Endothelial cell of umbilical vein (primary cell): Measurements from ENCODE around the gene SH2D3C. TPM values are rescaled to one million over a fixed set of nuclear protein-coding genes. Genes with fewer than 3 reads are reported as not detected.

Experiments used
- BruUV-seq: library from RNA; stranded (reverse); fragments of 400-500 nt; replicated peaks from 2 replicates; lab custom pipeline; 2021; lab: Mats Ljungman, UMichigan
- CTCF ChIA-PET: fragments of 300-600, 350-600 bp; sonication (Branson Sonifier 250); formaldehyde crosslinking; loops from one replicate; lab custom pipeline; 2021; ENCODE audit warnings: antibody characterized with exemption, inconsistent platforms; lab: Charles Lee
- POLR2A ChIA-PET: fragments of 300-600, 350-600 bp; sonication (Branson Sonifier 250); formaldehyde crosslinking; loops from one replicate; lab custom pipeline; 2021; ENCODE audit warnings: antibody characterized with exemption, inconsistent platforms; lab: Charles Lee
- DNase-seq: peaks from one replicate; pipeline ENCODE4 v3.0.0-alpha.2; 2011; ENCODE audit warnings: low read depth, low spot score
- FAIRE-seq: peaks from 2 replicates; lab custom pipeline; 2011; peaks lifted over from hg19 to GRCh38; lab: Jason Lieb, UNC
- H2AFZ ChIP-seq: 2 replicates; pipeline ENCODE4 v1.6.0; 2012; ENCODE audit warnings: low read depth, low read length, control low read depth, inconsistent platforms
- H3K27ac ChIP-seq: 2 replicates; pipeline ENCODE4 v1.5.1; 2011; ENCODE audit warnings: low read depth, mild to moderate bottlenecking, control low read depth, low read length, moderate library complexity; ENCODE audit not compliant: insufficient read depth
- H3K27me3 ChIP-seq, 2 experiments: 2 replicates each; pipeline versions ENCODE4 v1.6.0 to v1.6.1; 2011; ENCODE audit warnings: low read length in 2 of 2, mixed read lengths in 1 of 2; ENCODE audit not compliant: control insufficient read depth in 2 of 2, insufficient read depth in 2 of 2
- H3K36me3 ChIP-seq, 2 experiments: 2 replicates in 1 of 2; 3 replicates in 1 of 2; pipeline ENCODE4 v1.5.1; 2011; ENCODE audit warnings: low read length in 2 of 2, mild to moderate bottlenecking in 1 of 2, moderate library complexity in 1 of 2; ENCODE audit not compliant: control insufficient read depth in 2 of 2, insufficient read depth in 2 of 2; ENCODE audit errors: extremely low read depth in 1 of 2
- H3K4me1 ChIP-seq: 3 replicates; pipeline ENCODE4 v1.5.1; 2011; ENCODE audit warnings: mild to moderate bottlenecking, low read length; ENCODE audit not compliant: control insufficient read depth, insufficient read depth; ENCODE audit errors: extremely low read depth
- H3K4me2 ChIP-seq: 2 replicates; pipeline ENCODE4 v1.6.1; 2011; ENCODE audit warnings: low read length, control low read depth, mixed read lengths; ENCODE audit not compliant: insufficient read depth
- H3K4me3 ChIP-seq, 3 experiments: fragments of 200-600 bp in 1 of 3; sonication (generic), shearing (Covaris generic) in 1 of 3; replicated peaks in 1 of 3; 2 replicates each; pipeline ENCODE4 v1.5.1; 2011 to 2016; ENCODE audit warnings: control low read depth in 3 of 3, low read length in 3 of 3, mild to moderate bottlenecking in 2 of 3, inconsistent platforms in 1 of 3, low read depth in 1 of 3, moderate library complexity in 1 of 3; ENCODE audit not compliant: insufficient read depth in 1 of 3
- H3K79me2 ChIP-seq: 2 replicates; pipeline ENCODE4 v1.6.0; 2012; ENCODE audit warnings: low read length, inconsistent platforms; ENCODE audit not compliant: control insufficient read depth, insufficient read depth
- H3K9ac ChIP-seq: replicated peaks from 2 replicates; pipeline ENCODE3; 2011; ENCODE audit warnings: low read length, control low read depth; ENCODE audit not compliant: insufficient read depth; ENCODE audit errors: extremely low read depth
- H3K9me1 ChIP-seq: replicated peaks from 3 replicates; pipeline ENCODE4 v1.6.0; 2011; ENCODE audit warnings: mild to moderate bottlenecking, low read length; ENCODE audit not compliant: control insufficient read depth, insufficient read depth; ENCODE audit errors: extremely low read depth
- H3K9me3 ChIP-seq: replicated peaks from 2 replicates; pipeline ENCODE4 v1.5.1; 2012; ENCODE audit warnings: low read length, inconsistent platforms; ENCODE audit not compliant: control insufficient read depth, insufficient read depth
- H4K20me1 ChIP-seq: replicated peaks from 2 replicates; pipeline ENCODE3; 2011; ENCODE audit warnings: mild to moderate bottlenecking, low read length; ENCODE audit not compliant: control insufficient read depth, insufficient read depth; ENCODE audit errors: extremely low read depth
- EZH2 ChIP-seq: IDR thresholded peaks from 2 replicates; pipeline ENCODE4 v1.6.1; 2012; ENCODE audit warnings: borderline replicate concordance, low read depth, mild to moderate bottlenecking, moderate library complexity, low read length, inconsistent platforms; ENCODE audit not compliant: severe bottlenecking
- FOS ChIP-seq: IDR thresholded peaks from 2 replicates; pipeline ENCODE4 v1.6.1; 2011; ENCODE audit warnings: mild to moderate bottlenecking, low read length, moderate library complexity, borderline replicate concordance; ENCODE audit not compliant: insufficient read depth
- GATA2 ChIP-seq: IDR thresholded peaks from 2 replicates; pipeline ENCODE4 v1.7.0; 2011; ENCODE audit warnings: low read depth, mild to moderate bottlenecking, moderate library complexity, mixed read lengths, low read length; ENCODE audit not compliant: insufficient read length, insufficient read depth
- MYC ChIP-seq: IDR thresholded peaks from one replicate; pipeline ENCODE4 v1.6.1; 2011; ENCODE audit warnings: mild to moderate bottlenecking, low read depth, low read length
- dilution Hi-C: fragments of 300-500 bp; cut with MboI; formaldehyde crosslinking; loops from one replicate; pipeline ENCODE4 v1.15.0; 2019; ENCODE audit warnings: low sequenced_read_pairs; ENCODE audit not compliant: extremely low pct_ligation_motif_present
- intact Hi-C: fragments of 100-400 bp; cut with micrococcal nuclease; formaldehyde crosslinking; loops from one replicate; pipeline ENCODE4 v1.10.0; 2022
- polyA plus RNA-seq, 4 experiments: library from polyadenylated mRNA; depleted of rRNA in 3 of 4; stranded (reverse) in 3 of 4; unstranded in 1 of 4; fragments of >200 nt; gene quantifications; 2 replicates each; pipeline versions ENCODE4 v1.2.1 to v1.2.3, GENCODE V29; 2011 to 2012; ENCODE audit warnings: missing spikeins in 1 of 4
- total RNA-seq: library from RNA; stranded (reverse); gene quantifications from 2 replicates; pipeline ENCODE4 v1.2.3, GENCODE V29; 2021
- TF ChIP-seq, protein P1 (sequence below), 2 donors: IDR thresholded peaks; 1 replicate in 1 of 2; 2 replicates in 1 of 2; pipeline ENCODE4 v1.5.1; 2011; ENCODE audit warnings: low read length in 2 of 2, mild to moderate bottlenecking in 2 of 2, moderate library complexity in 2 of 2, control low read depth in 1 of 2, inconsistent platforms in 1 of 2, low read depth in 1 of 2; ENCODE audit not compliant: insufficient read depth in 1 of 2; ENCODE audit errors: extremely low read depth in 1 of 2
- TF ChIP-seq, protein P2 (sequence below): IDR thresholded peaks from 2 replicates; pipeline ENCODE4 v1.6.1; 2011; ENCODE audit not compliant: insufficient read depth, insufficient read length

The SH2D3C gene
- total and polyA plus RNA-seq, 2 donors (not counting 3 experiments of a cell fraction or from before 2014, with no cell fraction given) = 95.0 to 173 TPM

DNA sequence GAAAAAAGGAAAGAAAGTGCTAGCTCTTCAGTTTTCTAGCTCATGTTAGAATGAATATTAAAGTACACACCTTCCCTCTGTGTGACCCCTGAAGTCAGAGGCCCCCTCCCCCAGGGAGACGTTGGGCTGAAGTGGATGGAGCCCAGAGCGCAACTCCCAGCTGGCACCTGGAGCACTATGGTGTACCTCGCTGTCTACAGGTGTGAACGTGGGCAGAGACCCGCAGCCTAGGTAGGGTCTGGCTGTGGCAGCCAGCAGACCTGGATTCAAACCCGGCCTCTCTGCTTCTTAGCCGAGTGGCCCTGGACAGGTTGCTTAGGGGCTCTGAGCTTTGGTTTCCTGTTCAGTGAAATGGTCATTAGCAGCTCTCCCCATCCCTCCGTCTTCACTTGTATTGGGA, 49.7 kb downstream of the SH2D3C start:
- no peak overlapping the region for H3K4me3 ChIP-seq
- H3K36me3 ChIP-seq = peaks cover 0 to 12% of the 10 kb centered on the region in 2 experiments
- TF ChIP-seq, protein P1, sequence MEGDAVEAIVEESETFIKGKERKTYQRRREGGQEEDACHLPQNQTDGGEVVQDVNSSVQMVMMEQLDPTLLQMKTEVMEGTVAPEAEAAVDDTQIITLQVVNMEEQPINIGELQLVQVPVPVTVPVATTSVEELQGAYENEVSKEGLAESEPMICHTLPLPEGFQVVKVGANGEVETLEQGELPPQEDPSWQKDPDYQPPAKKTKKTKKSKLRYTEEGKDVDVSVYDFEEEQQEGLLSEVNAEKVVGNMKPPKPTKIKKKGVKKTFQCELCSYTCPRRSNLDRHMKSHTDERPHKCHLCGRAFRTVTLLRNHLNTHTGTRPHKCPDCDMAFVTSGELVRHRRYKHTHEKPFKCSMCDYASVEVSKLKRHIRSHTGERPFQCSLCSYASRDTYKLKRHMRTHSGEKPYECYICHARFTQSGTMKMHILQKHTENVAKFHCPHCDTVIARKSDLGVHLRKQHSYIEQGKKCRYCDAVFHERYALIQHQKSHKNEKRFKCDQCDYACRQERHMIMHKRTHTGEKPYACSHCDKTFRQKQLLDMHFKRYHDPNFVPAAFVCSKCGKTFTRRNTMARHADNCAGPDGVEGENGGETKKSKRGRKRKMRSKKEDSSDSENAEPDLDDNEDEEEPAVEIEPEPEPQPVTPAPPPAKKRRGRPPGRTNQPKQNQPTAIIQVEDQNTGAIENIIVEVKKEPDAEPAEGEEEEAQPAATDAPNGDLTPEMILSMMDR (IDR thresholded peaks at IDR 0.05; ENCODE audit: extremely low read depth in 1 of 2, insufficient read depth in 1 of 2, low read depth in 1 of 2, low read length in 2 of 2) = no peak
- TF ChIP-seq EZH2 (no peak), MYC (no peak), FOS (no peak), GATA2 (no peak)
- TF ChIP-seq, protein P2, sequence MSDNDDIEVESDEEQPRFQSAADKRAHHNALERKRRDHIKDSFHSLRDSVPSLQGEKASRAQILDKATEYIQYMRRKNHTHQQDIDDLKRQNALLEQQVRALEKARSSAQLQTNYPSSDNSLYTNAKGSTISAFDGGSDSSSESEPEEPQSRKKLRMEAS = no peak
- CTCF ChIA-PET = interaction anchor here (1.4 to 1.9 kb wide), 2 partner anchors 13 to 139 kb away, joined by 3 to 6 read pairs; partner anchors contain the start of genes PTRH1 and TTC16
- no peaks in the 10 kb centered on the region for H4K20me1 ChIP-seq
- FAIRE-seq (no peak), DNase-seq (no peak)
- intact Hi-C loops (no loop called here), dilution Hi-C loops (no loop called here)
- H3K27ac ChIP-seq = no peak overlapping the region
- no peaks in the 10 kb centered on the region for H3K4me1 ChIP-seq
- no peaks in the 10 kb centered on the region for H3K27me3 ChIP-seq
- no peak overlapping the region for H2AFZ ChIP-seq
- BruUV-seq = no TSS peak
- POLR2A ChIA-PET = no interaction called here
- no peak overlapping the region for H3K9ac ChIP-seq
- H3K79me2 ChIP-seq = no peaks in the 10 kb centered on the region
- no peaks in the 10 kb centered on the region for H3K9me3 ChIP-seq
- no peaks in the 10 kb centered on the region for H3K9me1 ChIP-seq
- no peak overlapping the region for H3K4me2 ChIP-seq
